ENCODE data around the gene TGM2.

TGM2 gene

GRCh38 chr20:38132156-38132909, 32.7 kb downstream of the TGM2 start:
- no peak for DNase-seq (ENCODE audit: low spot score)

- no peak for DNase-seq (ENCODE audit: low spot score)
These were observed 33.4 kb downstream of the TGM2 start for GRCh38 chr20:38131588-38132121.

GRCh38 chr20:38130687-38131587, 34.1 kb downstream of the TGM2 start:
- DNase-seq (ENCODE audit: low spot score) = no peak

- DNase-seq (ENCODE audit: low spot score) = no peak
These were observed 35.0 kb downstream of the TGM2 start for GRCh38 chr20:38129893-38130609.

GRCh38 chr20:38129248-38129865, 35.7 kb downstream of the TGM2 start:
- no peak for DNase-seq (ENCODE audit: low spot score)

- no peak for DNase-seq (ENCODE audit: low spot score)
These were observed 36.4 kb downstream of the TGM2 start for GRCh38 chr20:38128691-38129090.

- DNase-seq (ENCODE audit: low spot score) = no peak
These were observed 37.0 kb downstream of the TGM2 start for GRCh38 chr20:38127920-38128528.

GRCh38 chr20:38126932-38127621, 38.0 kb downstream of the TGM2 start:
- DNase-seq (ENCODE audit: low spot score) = no peak

GRCh38 chr20:38126146-38126921, 38.7 kb downstream of the TGM2 start:
- DNase-seq (ENCODE audit: low spot score) = no peak

- DNase-seq (ENCODE audit: low spot score) = no peak
These were observed 39.7 kb downstream of the TGM2 start for GRCh38 chr20:38125157-38126056.

GRCh38 chr20:38123021-38123587, 42.0 kb downstream of the TGM2 start:
- no peak for DNase-seq (ENCODE audit: low spot score)

GRCh38 chr20:38121741-38122140, 43.3 kb downstream of the TGM2 start:
- no peak for DNase-seq (ENCODE audit: low spot score)

- no peak for DNase-seq (ENCODE audit: low spot score)
These were observed 44.5 kb downstream of the TGM2 start for GRCh38 chr20:38120625-38120988.

- DNase-seq (ENCODE audit: low spot score) = no peak
These were observed 45.6 kb downstream of the TGM2 start for GRCh38 chr20:38119446-38119845.

- no peak for DNase-seq (ENCODE audit: low spot score)
These were observed 47.4 kb downstream of the TGM2 start for GRCh38 chr20:38117635-38118034.

GRCh38 chr20:38117205-38117604, 47.9 kb downstream of the TGM2 start:
- no peak for DNase-seq (ENCODE audit: low spot score)

GRCh38 chr20:38116409-38117165, 48.5 kb downstream of the TGM2 start:
- DNase-seq (ENCODE audit: low spot score) = no peak

- DNase-seq (ENCODE audit: low spot score) = no peak
These were observed 49.2 kb downstream of the TGM2 start for GRCh38 chr20:38115896-38116295.

Data from activated CD4-positive, alpha-beta T cell treated with anti-CD3 and anti-CD28 coated beads, Interleukin-2, Interleukin-4, amounts not matched to agents 100 ng/mL and 50 ng/mL, durations not matched to agents 16 hours and 8 hours (primary cell).